HG03575 (cell line): ENCODE data around the gene TMPRSS15.

ENCODE experiments used
- ATAC-seq: cut with Tn5 transposase; IDR thresholded peaks from one replicate; pipeline ENCODE4 v1.9.1; 2021; ENCODE audit not compliant: unreplicated experiment, insufficient number of reproducible peaks, low FRiP score; ENCODE audit errors: extremely low read depth

Gene TMPRSS15

DNA sequence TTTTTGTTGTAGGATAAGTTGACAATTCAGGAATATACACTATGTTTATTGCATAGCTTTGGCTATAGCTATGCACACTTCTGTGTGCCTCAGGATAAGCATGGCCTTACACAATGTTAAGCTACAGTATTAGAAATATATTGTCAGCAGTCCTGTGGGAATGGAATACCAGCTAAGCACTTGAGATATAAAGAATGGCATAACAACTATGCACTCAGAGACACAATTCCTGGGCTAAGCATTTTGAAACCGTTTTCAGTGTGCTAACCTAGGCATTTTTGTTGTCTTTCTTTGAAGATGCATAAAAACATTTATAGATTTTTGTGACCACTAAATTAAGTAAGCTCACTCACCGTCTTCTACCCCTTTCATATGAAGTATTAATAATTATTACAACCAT is 46.8 kb downstream of the TMPRSS15 start:
- ATAC-seq = no peak

DNA sequence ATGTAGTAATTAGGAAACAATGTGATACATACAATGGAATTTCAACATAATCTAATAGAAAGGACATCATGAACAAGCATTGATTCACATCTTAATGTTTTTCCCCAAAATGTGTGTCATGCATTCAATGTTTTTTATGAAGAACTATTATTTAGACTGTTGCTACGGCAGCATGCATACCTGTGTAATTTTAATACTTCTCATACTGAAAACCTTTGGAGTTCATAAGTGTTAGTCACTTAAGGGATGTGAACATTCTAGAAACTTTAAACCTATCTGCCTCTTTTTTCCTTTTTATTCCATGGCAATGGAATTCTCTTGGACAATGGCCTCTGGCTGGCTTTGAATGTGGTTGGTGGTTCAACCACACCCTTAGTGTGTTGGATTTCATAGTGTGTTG is 48.6 kb downstream of the TMPRSS15 start:
- no peak for ATAC-seq

DNA sequence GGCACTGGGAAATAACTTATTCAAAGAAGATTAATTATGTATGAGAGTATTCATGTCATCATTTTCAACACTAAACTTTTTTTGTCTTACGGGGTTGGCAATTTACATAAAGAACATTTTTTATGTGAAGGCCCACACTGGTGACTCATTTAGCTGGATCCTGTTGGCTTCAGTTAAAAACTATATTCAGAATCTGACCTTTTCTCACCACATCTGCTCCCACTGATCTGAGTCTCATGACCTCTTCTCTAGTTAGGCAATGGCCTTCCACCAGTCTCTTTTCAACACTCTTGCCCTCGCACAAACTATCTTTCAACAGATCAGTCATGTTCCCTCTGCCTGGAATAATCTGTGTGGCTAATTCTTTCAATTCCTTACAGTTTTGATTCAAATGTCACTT is 53.4 kb downstream of the TMPRSS15 start:
- ATAC-seq = no peak

DNA sequence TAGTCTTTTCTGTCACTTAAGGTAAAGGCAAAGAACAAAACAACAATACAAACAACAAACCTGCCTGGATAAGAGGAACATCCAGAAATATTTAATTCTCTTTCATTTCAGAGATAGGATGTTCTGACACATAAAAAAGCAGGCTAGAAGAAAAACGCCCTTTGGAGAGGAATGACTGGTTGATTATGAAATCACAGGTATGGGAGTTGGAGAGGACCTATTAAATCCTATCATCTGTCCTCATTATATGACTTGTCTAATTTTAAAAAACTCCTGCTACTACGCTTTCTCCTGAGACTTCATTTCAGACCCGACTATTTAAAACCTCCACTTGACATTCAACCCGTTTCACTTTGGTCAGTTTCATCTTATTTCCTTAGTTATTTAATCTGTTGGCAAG is 54.1 kb downstream of the TMPRSS15 start:
- ATAC-seq = no peak

DNA sequence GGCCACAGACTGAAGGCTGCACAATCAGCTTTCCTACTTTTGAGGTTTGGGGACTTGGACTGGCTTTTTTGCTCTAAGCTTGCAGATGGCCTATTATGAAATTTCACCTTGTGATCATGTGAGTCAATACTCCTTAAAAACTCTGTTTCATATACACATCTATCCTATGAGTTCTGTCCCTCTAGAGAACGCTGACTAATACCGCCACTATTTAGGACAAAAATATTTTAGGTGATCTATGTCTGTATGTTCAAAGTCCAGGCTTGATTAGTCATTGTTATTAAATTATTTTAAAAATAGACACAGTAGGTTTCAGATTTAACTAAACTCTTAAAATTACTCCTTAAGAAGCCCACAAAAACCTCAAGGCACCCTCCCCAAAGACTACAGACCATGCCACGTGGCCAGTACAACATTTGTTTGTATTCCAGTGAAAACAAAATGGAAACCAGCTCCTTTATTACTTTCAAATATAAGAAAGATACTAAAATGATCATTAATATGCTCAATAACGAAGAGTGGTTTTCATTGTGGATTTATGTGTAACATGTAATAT is 63.1 kb downstream of the TMPRSS15 start:
- no peak for ATAC-seq

DNA sequence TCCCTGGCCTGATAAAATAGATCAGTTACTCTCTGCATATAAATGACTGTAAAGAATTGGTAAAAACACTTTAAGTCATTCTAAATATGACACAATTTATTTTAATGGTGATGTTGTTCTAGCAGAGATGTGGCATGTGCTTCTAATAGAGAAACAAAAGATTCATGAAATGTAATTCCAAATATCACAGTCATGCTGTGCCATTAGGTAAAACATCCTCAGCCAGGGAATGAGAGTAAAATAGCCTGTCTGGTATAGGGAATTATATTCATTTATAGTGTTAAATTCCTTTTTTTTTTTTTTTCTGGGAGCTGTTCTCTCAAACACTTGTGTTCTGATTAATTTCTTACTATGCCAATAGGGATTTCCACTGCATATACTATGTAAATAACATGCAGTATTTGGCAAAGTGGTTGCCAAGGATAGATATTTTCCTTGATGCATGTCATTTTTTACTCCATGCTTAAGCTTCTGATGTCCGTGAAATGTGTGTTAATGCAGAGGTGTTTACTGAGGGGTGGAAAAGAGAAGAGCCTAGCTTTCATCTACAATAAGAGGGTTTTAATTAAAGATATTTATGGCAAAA is 67.8 kb downstream of the TMPRSS15 start:
- no peak for ATAC-seq

DNA sequence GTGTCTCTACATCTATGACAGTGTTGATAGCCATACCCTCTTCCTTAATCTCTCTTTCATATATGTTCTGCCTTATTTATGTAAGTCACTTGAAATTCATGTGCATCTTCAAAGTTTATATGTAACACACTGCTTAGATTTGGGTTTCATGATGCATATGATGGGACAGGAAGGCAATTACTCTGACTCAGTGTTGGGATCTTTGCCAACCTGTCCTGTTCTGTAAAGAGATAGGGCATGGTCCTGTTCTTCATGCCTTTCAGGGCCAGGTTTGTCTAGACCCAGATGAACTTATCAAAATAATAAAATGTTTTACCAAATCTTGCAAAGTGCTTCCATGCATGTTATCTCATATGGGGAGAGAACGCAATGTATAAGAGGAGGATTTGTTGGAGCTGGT is 69.5 kb downstream of the TMPRSS15 start:
- no peak for ATAC-seq

- no peak for ATAC-seq
These were observed 85.4 kb downstream of the TMPRSS15 start for GRCh38 chr21:18318156-18318555.

GRCh38 chr21:18298228-18298627 is 105.4 kb downstream of the TMPRSS15 start:
- ATAC-seq = no peak

DNA sequence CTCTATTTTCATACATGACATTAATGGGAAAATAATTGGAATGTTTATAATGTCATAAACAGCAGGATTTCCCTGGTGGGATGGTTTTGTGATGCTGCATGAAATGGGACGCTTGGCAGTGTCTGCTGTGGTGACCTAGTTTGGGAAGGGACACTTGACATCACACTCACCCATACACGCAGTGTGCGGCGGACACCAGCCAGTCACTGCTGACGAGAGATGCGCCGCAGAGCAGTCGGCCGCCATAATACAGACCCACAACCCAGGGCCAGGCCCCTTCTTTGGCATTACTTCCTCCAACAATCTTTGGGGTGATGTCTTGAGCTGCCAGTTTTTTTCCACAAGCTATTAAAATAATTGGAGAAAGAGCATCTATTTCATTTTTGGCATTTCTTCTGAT is 109.5 kb downstream of the TMPRSS15 start:
- no peak for ATAC-seq

- no peak for ATAC-seq
These were observed 113.7 kb downstream of the TMPRSS15 start for GRCh38 chr21:18289876-18290275.

GRCh38 chr21:18285379-18285778 is 118.2 kb downstream of the TMPRSS15 start:
- ATAC-seq = no peak

DNA sequence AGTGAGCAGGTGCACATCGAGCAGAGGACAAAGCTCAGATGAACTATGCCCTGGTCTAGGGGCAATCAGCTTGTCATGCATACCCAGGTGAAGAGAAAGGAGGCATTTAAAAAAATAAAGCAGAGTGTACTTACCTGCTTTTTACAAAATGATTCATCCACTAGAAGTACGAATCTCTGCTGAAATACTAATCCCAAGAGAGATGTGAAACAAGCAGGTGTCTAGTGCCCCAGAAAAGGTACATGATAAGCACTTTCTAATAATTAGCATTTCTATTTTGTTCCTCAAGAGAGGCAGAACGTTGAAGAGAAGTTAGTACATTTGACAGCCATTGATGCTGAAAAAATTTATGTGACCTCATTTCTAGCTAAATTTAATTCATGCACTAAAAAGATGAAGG is 127.8 kb downstream of the TMPRSS15 start:
- no peak for ATAC-seq

- ATAC-seq = no peak
These were observed 129.2 kb downstream of the TMPRSS15 start for GRCh38 chr21:18274370-18274769.

DNA sequence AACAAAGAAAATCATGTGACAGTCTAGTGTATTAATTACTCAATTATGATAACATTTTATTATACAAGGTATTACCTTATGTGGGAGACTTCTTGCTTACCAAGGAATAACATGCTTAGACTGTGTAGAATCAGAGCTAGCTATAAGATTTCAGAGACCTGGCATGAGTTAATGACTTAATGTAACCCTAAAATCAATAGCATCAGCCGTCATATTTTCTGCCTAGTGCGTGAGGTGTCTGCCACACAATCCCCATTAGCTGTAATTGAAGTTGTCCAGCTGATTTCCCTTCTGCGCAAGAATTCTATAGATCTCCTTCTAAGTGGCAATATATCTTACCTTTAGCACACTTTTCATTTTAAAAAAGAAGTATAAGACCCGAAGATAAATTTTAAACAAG is 130.2 kb downstream of the TMPRSS15 start:
- ATAC-seq = no peak

DNA sequence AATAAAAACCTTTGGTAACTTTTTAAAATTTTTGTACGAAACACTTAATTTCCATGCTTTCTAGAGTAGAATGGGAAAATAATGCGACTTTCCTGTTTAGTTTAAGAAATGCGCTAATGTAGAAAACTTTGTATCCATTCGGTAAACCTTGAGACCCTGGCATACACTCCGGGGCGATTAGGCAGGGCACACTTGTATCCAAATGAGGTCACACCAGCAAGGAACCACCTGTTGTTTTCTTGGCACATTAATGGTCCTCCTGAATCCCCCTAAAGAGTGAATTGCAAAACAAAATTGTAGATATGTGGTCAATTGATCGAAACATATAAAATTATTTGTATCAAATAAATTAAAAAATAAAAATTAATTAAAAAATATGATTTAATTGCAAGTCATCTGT is 133.7 kb downstream of the TMPRSS15 start:
- no peak for ATAC-seq

- no peak for ATAC-seq
These were observed 134.7 kb downstream of the TMPRSS15 start for GRCh38 chr21:18268906-18269305.

- ATAC-seq = no peak
These were observed 136.1 kb downstream of the TMPRSS15 start for GRCh38 chr21:18267496-18267895.

GRCh38 chr21:18265944-18266343 is 137.6 kb downstream of the TMPRSS15 start:
- ATAC-seq = no peak

DNA sequence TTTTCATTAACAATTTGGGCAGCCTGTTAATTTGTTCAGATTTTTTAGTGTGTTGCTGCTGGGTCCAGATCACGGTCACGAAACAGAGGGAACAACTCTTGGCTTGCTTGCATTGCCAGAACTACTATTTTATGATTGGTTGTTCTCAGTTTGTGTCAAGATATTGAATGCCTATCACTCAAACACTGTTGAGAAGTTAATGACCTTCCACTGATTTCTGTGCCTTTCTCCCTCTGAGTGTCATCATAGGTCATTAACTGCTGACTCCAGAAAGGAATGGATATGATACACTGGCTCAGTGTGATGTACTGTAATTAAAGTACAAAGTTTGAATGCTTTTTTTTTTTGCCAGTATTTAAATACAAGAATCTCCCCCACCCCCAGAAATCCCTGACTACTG is 149.8 kb downstream of the TMPRSS15 start:
- no peak for ATAC-seq

- ATAC-seq = no peak
These were observed 150.4 kb downstream of the TMPRSS15 start for GRCh38 chr21:18253221-18253620.
